ENCODE measurements around the gene PERM1. TPM values are rescaled to one million over a fixed set of nuclear protein-coding genes. Genes with fewer than 3 reads are reported as not detected.

PERM1 gene
- total RNA-seq, 1 donor from 2014 or later: not detected

DNA sequence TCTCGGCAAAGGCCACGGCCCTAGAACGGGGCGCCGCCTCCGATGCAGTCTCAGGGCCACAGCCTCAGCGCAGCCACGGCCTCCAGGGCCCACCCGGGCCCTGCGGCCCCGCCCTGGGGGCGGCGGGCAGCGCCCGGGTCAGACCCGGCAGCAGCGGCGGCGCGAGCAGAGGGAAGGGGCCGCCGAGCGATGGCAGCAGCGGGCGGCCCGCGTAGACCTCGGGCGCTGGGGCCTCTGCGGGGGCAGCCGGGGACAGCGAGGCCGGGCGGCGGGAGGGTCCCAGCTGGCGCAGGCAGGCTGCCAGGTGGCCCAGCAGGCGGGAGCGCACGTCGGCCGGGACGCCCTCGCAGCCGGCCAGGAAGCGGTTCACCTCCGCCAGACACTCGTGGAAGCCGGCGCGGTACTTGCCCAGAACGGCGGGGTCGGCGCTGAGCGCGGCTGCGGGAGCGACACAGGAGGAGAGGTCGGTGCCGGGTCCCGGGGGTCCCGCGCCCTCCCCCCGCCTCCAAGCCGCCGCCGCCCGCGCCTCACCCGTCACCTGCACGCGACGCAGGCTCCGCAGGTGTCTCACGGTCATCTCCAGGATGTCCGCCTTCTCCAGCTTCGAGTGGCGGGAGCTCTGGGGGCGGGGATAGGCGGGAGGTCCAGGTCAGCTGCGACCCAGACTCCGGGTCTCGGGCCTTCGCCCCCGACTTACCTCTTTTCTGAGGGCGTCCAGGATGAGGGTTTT lies 17.3 kb upstream of the PERM1 start:
- H3K27ac Mint-ChIP-seq: peak overlapping the region; percentile 62
- peaks cover 4% of the 10 kb centered on the region for H3K4me1 Mint-ChIP-seq (ENCODE audit: low read depth)

DNA sequence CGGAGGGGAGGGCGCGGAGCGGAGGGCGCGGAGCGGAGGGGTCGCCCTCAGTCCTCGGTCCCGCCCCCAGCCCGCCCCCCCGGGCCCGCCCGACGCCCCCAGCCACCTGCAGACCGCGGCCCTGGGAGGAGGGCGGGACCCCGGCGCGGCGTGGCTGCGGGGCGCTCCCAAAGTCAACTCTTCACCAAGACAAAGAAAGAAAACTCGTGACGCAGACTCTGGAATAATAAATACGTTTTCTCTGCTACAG lies 16.8 kb upstream of the PERM1 start:
- Mint-ChIP-seq H3K4me1 (ENCODE audit: low read depth) (peaks cover 4% of the 10 kb centered on the region), H3K9me3 (ENCODE audit: low read depth) (no peaks in the 10 kb centered on the region), H3K27me3 (peaks cover 15% of the 10 kb centered on the region), H3K36me3 (ENCODE audit: insufficient read depth) (no peaks in the 10 kb centered on the region), H3K4me3 (ENCODE audit: low read depth) (peak overlapping the region; percentile 66), H3K27ac (no peak overlapping the region)
- TF ChIP-seq, protein P1, sequence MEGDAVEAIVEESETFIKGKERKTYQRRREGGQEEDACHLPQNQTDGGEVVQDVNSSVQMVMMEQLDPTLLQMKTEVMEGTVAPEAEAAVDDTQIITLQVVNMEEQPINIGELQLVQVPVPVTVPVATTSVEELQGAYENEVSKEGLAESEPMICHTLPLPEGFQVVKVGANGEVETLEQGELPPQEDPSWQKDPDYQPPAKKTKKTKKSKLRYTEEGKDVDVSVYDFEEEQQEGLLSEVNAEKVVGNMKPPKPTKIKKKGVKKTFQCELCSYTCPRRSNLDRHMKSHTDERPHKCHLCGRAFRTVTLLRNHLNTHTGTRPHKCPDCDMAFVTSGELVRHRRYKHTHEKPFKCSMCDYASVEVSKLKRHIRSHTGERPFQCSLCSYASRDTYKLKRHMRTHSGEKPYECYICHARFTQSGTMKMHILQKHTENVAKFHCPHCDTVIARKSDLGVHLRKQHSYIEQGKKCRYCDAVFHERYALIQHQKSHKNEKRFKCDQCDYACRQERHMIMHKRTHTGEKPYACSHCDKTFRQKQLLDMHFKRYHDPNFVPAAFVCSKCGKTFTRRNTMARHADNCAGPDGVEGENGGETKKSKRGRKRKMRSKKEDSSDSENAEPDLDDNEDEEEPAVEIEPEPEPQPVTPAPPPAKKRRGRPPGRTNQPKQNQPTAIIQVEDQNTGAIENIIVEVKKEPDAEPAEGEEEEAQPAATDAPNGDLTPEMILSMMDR (IDR thresholded peaks at IDR 0.05; ENCODE audit: unreplicated experiment): no peak
- DNase-seq (ENCODE audit: low spot score, unreplicated experiment): no peak

More for the DNA sequence above, 17.3 kb upstream of the PERM1 start:
- no peaks in the 10 kb centered on the region for H3K9me3 Mint-ChIP-seq (ENCODE audit: low read depth)
- TF ChIP-seq, protein P1 (IDR thresholded peaks at IDR 0.05; ENCODE audit: unreplicated experiment): no peak
- no peaks in the 10 kb centered on the region for H3K36me3 Mint-ChIP-seq (ENCODE audit: insufficient read depth)
- DNase-seq (ENCODE audit: low spot score, unreplicated experiment): peak; percentile 39
- H3K27me3 Mint-ChIP-seq: peaks cover 15% of the 10 kb centered on the region
- H3K4me3 Mint-ChIP-seq (ENCODE audit: low read depth): peak overlapping the region; percentile 67

DNA sequence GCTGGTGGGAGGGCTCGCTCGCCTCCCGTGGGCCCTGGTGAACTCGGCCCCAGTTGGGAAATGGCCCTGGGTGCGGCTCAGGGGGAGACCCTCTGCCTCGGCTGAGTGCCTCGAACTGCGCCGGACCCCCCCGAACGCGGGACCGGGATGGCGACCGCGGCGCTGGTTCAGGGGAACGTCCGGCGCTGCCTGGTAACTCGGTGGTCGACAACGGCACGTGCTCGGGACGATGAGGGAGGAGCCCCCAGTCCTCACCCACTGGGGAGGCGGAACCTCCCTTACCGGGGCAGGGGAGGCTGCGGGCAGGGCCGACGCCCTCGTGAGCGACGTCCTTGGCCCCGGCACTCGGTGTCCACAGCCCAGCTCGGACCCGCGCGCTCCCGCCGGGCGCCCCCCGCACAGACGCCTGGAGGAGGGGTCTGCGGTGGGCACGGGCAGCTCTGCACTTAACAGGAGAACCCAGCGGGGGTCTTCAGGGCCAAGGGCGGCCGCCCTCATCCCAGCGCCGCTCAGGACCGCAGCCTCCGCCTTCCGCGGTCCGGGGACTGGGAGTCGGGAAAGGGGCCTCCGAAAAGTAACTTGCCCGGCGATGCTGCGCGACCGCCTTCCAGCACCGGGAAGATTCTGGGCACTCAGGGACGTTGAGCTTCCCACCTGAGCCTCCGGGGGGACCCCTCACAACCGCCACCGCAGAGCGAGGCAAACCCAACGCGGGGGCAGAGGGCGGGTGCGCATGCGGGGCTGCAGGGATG lies 16.3 kb upstream of the PERM1 start:
- Mint-ChIP-seq H3K9me3 (ENCODE audit: low read depth) (no peaks in the 10 kb centered on the region), H3K4me3 (ENCODE audit: low read depth) (peak overlapping the region; percentile 66), H3K4me1 (ENCODE audit: low read depth) (peaks cover 4% of the 10 kb centered on the region), H3K27ac (peak overlapping the region; percentile 24), H3K27me3 (peaks cover 15% of the 10 kb centered on the region), H3K36me3 (ENCODE audit: insufficient read depth) (no peaks in the 10 kb centered on the region)
- peak; percentile 44 for DNase-seq (ENCODE audit: low spot score, unreplicated experiment)
- TF ChIP-seq, protein P1 (IDR thresholded peaks at IDR 0.05; ENCODE audit: unreplicated experiment): no peak

DNA sequence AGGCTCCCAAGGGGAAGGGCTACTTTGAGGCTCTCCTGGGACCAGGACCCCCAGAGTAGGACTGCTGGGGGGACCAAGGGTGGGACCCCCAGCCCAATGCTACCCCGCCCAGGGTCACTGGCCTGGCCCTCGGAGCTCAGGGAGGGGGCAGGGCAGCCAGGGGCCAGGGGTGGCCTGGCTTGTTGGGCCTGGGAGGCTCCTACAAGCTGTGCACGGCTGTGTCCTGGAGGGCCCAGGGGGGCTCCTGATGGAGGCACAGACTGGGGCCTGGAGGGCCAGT lies 15.8 kb upstream of the PERM1 start:
- H3K4me3 Mint-ChIP-seq (ENCODE audit: low read depth): peak overlapping the region; percentile 14
- no peak for DNase-seq (ENCODE audit: low spot score, unreplicated experiment)
- peaks cover 16% of the 10 kb centered on the region for H3K27me3 Mint-ChIP-seq
- no peak overlapping the region for H3K27ac Mint-ChIP-seq
- H3K9me3 Mint-ChIP-seq (ENCODE audit: low read depth): peaks cover 2% of the 10 kb centered on the region
- peaks cover 4% of the 10 kb centered on the region for H3K4me1 Mint-ChIP-seq (ENCODE audit: low read depth)
- H3K36me3 Mint-ChIP-seq (ENCODE audit: insufficient read depth): peaks cover under 1% of the 10 kb centered on the region
- TF ChIP-seq, protein P1 (IDR thresholded peaks at IDR 0.05; ENCODE audit: unreplicated experiment): no peak

DNA sequence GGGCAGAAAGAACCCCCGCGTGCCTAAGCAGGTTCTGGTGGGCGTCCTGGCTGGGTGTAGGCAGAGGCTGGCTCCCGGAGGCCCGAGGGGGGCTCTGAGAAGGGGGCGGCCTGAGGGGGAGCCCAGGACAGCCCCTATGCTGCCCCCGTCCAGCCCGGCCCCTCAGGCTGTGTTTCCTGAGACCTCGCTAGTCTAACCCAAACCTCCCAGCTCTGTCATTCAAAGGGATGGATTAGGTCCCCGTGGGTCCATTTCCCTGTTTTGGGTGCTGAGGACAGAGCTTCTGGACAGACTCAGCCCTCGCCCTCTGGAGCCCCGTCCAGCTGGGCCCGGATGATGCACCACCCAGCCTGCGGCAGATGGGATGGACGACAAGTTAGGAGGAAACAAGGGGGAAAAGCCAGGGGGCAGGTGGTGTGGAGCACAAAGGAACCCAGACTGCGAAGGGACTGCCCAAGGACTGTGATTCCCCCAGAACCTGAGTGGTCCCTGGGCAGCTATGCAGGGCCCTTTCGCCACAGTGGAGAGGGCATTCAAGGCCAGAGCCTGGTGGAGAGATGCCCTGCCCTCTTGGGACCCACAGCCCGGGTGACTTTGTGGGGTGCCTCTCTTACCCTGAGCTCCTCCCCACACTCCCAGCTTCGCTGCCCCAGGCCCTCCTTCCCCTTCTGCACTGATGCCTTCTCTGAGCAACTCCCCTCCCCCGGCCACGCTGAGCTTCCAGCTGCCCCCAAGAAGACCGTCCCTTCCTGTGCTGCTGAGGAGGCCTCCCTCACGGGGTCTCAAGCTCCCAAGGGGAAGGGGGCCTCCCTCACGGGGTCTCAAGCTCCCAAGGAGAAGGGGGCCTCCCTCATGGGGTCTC lies 15.2 kb upstream of the PERM1 start:
- peak; percentile 9 for DNase-seq (ENCODE audit: low spot score, unreplicated experiment)
- H3K36me3 Mint-ChIP-seq (ENCODE audit: insufficient read depth): peaks cover 4% of the 10 kb centered on the region
- H3K4me1 Mint-ChIP-seq (ENCODE audit: low read depth): peaks cover 4% of the 10 kb centered on the region
- peak overlapping the region; percentile 60 for H3K4me3 Mint-ChIP-seq (ENCODE audit: low read depth)
- H3K9me3 Mint-ChIP-seq (ENCODE audit: low read depth): peaks cover 5% of the 10 kb centered on the region
- H3K27me3 Mint-ChIP-seq: peaks cover 19% of the 10 kb centered on the region
- H3K27ac Mint-ChIP-seq: no peak overlapping the region
- TF ChIP-seq, protein P1 (IDR thresholded peaks at IDR 0.05; ENCODE audit: unreplicated experiment): no peak
